Prostate gland (tissue), 2 donors: ENCODE data around the gene MMP11.

Source experiments
- CTCF ChIP-seq, 4 experiments: fragments of 200-600 bp in 2 of 4; fragments of 450-650 bp in 2 of 4; sonication (generic) in 2 of 4; IDR thresholded peaks; 1 replicate in 3 of 4; 2 replicates in 1 of 4; pipeline ENCODE4 v1.5.1; 2016 to 2019; ENCODE audit warnings: antibody characterized with exemption in 4 of 4, mild to moderate bottlenecking in 2 of 4, moderate library complexity in 2 of 4
- POLR2A ChIP-seq: fragments of 450-650 bp; IDR thresholded peaks from one replicate; pipeline ENCODE4 v1.6.1; 2016; ENCODE audit warnings: antibody characterized with exemption, mild to moderate bottlenecking
- POLR2AphosphoS5 ChIP-seq: sonication (generic); formaldehyde crosslinking; IDR thresholded peaks from one replicate; pipeline ENCODE4 v1.6.1; 2017; ENCODE audit warnings: antibody characterized with exemption

GRCh38 chr22:23832226-23833016, 59.8 kb downstream of the MMP11 start:
- TF ChIP-seq CTCF (IDR thresholded peaks at IDR 0.05): no peak
- TF ChIP-seq POLR2A: no peak
- TF ChIP-seq POLR2AphosphoS5: no peak
